Measurements from ENCODE around the gene ST6GALNAC3. TPM values are rescaled to one million over a fixed set of nuclear protein-coding genes. Genes with fewer than 3 reads are reported as not detected.

Gene ST6GALNAC3
- total RNA-seq, 1 experiment from 2014 or later = 2.2 TPM

DNA sequence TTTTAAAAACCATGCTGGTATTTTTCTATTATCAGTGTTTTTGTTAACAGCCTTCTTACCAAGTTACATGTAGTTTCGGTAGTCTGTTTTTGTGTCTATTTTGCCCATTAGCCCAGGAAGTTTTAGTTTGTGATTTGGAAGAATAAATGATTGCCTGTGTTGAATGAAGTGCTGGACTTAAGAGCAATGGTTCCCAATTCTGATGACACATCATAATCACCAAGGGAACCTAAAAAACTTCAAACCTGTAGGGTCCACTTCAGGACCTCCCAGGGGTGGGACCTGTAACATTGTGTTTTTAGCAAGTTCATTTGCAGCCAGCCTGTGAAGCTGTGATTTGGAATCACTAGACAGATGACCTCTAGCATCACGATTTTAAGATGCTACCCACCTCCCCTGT, 43.0 kb upstream of the ST6GALNAC3 start:
- CTCF ChIA-PET = no interaction called here
- no TSS peak for BruUV-seq (replicated peaks)

More for the DNA sequence above, 43.0 kb upstream of the ST6GALNAC3 start:
- Histone ChIP-seq H3K79me2 (ENCODE audit: insufficient read depth, low read length) (no peaks in the 10 kb centered on the region), H3K4me1 (ENCODE audit: control insufficient read depth in 1 of 2, insufficient read depth in 2 of 2, low read length in 2 of 2) (no peaks in the 10 kb centered on the region), H3K9ac (ENCODE audit: low read length) (no peak overlapping the region), H3K4me3 (replicated peaks in 1 of 2; ENCODE audit: low read depth in 1 of 2, low read length in 2 of 2) (no peak overlapping the region), H3K4me2 (ENCODE audit: low read length) (no peak overlapping the region), H3K9me3 (ENCODE audit: control insufficient read depth in 1 of 2, insufficient read depth in 1 of 2, low read depth in 1 of 2, low read length in 2 of 2) (no peaks in the 10 kb centered on the region), H3K36me3 (ENCODE audit: control insufficient read depth in 1 of 2, insufficient read depth in 2 of 2, low read length in 2 of 2) (no peaks in the 10 kb centered on the region), H3K27ac (ENCODE audit: low read depth, low read length) (no peak overlapping the region), H4K20me1 (ENCODE audit: insufficient read depth) (no peaks in the 10 kb centered on the region), H3K27me3 (ENCODE audit: insufficient read depth, low read length) (no peaks in the 10 kb centered on the region), H3K9me2 (ENCODE audit: insufficient read depth) (no peaks in the 10 kb centered on the region), H2AFZ (ENCODE audit: low read depth, low read length, poor library complexity, severe bottlenecking) (no peak overlapping the region)
- TF ChIP-seq YY1 (IDR thresholded peaks at IDR 0.05; ENCODE audit: extremely low read depth, insufficient replicate concordance, low read depth, low read length) (no peak), SIN3A (IDR thresholded peaks at IDR 0.05; ENCODE audit: low read depth) (no peak), POLR2AphosphoS5 (IDR thresholded peaks at IDR 0.05; ENCODE audit: low read depth, low read length) (no peak), CEBPB (IDR thresholded peaks at IDR 0.05; ENCODE audit: low read depth) (no peak), ZFX (IDR thresholded peaks at IDR 0.05) (no peak), EZH2phosphoT487 (IDR thresholded peaks at IDR 0.05; ENCODE audit: borderline replicate concordance) (no peak), CBX3 (IDR thresholded peaks at IDR 0.05; ENCODE audit: low read depth) (no peak), TCF7L2 (IDR thresholded peaks at IDR 0.05; ENCODE audit: borderline replicate concordance, extremely low read depth, insufficient read depth, insufficient read length) (no peak), ELF1 (IDR thresholded peaks at IDR 0.05; ENCODE audit: borderline replicate concordance, low read depth) (no peak), SP1 (IDR thresholded peaks at IDR 0.05; ENCODE audit: low read depth) (no peak), POLR2A (IDR thresholded peaks at IDR 0.05; ENCODE audit: borderline replicate concordance, extremely low read depth, insufficient read depth, insufficient read length) (no peak), FOSL1 (IDR thresholded peaks at IDR 0.05; ENCODE audit: low read depth) (no peak), EGR1 (IDR thresholded peaks at IDR 0.05; ENCODE audit: low read depth) (no peak), SRF (IDR thresholded peaks at IDR 0.05; ENCODE audit: low read depth) (no peak)
- TF ChIP-seq, protein P1, sequence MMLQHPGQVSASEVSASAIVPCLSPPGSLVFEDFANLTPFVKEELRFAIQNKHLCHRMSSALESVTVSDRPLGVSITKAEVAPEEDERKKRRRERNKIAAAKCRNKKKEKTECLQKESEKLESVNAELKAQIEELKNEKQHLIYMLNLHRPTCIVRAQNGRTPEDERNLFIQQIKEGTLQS (IDR thresholded peaks at IDR 0.05) = no peak
- TF ChIP-seq, protein P2, sequence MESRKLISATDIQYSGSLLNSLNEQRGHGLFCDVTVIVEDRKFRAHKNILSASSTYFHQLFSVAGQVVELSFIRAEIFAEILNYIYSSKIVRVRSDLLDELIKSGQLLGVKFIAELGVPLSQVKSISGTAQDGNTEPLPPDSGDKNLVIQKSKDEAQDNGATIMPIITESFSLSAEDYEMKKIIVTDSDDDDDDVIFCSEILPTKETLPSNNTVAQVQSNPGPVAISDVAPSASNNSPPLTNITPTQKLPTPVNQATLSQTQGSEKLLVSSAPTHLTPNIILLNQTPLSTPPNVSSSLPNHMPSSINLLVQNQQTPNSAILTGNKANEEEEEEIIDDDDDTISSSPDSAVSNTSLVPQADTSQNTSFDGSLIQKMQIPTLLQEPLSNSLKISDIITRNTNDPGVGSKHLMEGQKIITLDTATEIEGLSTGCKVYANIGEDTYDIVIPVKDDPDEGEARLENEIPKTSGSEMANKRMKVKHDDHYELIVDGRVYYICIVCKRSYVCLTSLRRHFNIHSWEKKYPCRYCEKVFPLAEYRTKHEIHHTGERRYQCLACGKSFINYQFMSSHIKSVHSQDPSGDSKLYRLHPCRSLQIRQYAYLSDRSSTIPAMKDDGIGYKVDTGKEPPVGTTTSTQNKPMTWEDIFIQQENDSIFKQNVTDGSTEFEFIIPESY (IDR thresholded peaks at IDR 0.05; ENCODE audit: extremely low read depth, insufficient replicate concordance, low read length) = no peak
- TF ChIP-seq, protein P3, sequence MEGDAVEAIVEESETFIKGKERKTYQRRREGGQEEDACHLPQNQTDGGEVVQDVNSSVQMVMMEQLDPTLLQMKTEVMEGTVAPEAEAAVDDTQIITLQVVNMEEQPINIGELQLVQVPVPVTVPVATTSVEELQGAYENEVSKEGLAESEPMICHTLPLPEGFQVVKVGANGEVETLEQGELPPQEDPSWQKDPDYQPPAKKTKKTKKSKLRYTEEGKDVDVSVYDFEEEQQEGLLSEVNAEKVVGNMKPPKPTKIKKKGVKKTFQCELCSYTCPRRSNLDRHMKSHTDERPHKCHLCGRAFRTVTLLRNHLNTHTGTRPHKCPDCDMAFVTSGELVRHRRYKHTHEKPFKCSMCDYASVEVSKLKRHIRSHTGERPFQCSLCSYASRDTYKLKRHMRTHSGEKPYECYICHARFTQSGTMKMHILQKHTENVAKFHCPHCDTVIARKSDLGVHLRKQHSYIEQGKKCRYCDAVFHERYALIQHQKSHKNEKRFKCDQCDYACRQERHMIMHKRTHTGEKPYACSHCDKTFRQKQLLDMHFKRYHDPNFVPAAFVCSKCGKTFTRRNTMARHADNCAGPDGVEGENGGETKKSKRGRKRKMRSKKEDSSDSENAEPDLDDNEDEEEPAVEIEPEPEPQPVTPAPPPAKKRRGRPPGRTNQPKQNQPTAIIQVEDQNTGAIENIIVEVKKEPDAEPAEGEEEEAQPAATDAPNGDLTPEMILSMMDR (IDR thresholded peaks at IDR 0.05 in 2 of 3, conservative IDR thresholded peaks at IDR 0.05 in 1 of 3; ENCODE audit: borderline replicate concordance in 1 of 3, insufficient read depth in 1 of 3, low read depth in 2 of 3, low read length in 2 of 3) = no peak
- TF ChIP-seq, protein P4, sequence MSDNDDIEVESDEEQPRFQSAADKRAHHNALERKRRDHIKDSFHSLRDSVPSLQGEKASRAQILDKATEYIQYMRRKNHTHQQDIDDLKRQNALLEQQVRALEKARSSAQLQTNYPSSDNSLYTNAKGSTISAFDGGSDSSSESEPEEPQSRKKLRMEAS (IDR thresholded peaks at IDR 0.05) = no peak
- intact Hi-C loops (cut with micrococcal nuclease) = no loop called here
- DNase-seq (ENCODE audit: low read depth, low spot score) (no peak), ATAC-seq (no peak)
- POLR2A ChIA-PET = no interaction called here
- RAD21 ChIA-PET (ENCODE audit: low non-redundant PET in 1 of 2, low total read pairs in 2 of 2, uncharacterized antibody in 2 of 2, unreplicated experiment in 2 of 2) = no interaction called here

Measured in HCT116 (cell line).